DOHH2 (cell line): Measurements from ENCODE around the gene TMEM41B.

ENCODE experiments used
- H3F3A ChIP-seq: fragments of 200-600 bp; sonication (generic), shearing (Covaris generic); 2 replicates; pipeline ENCODE4 v1.6.0; 2016; ENCODE audit warnings: antibody characterized with exemption, mild to moderate bottlenecking; ENCODE audit not compliant: control insufficient read depth, insufficient read depth
- H3K27ac ChIP-seq: fragments of 200-600 bp; sonication (generic); 2 replicates; pipeline ENCODE4 v1.5.1; 2014; ENCODE audit warnings: low read depth, mild to moderate bottlenecking, low read length, moderate library complexity
- H3K27me3 ChIP-seq: fragments of 200-600 bp; sonication (generic); 2 replicates; pipeline ENCODE4 v1.6.1; 2014; ENCODE audit warnings: mild to moderate bottlenecking, low read length, mixed read lengths; ENCODE audit not compliant: control insufficient read depth
- H3K36me3 ChIP-seq: fragments of 200-600 bp; sonication (generic); 2 replicates; pipeline ENCODE4 v1.6.1; 2014; ENCODE audit warnings: mild to moderate bottlenecking, low read length, moderate library complexity, mixed read lengths; ENCODE audit not compliant: control insufficient read depth
- H3K4me1 ChIP-seq: fragments of 200-600 bp; sonication (generic); 2 replicates; pipeline ENCODE4 v1.6.1; 2014; ENCODE audit warnings: mild to moderate bottlenecking, low read length, mixed read lengths; ENCODE audit not compliant: control insufficient read depth
- H3K4me2 ChIP-seq: fragments of 200-600 bp; sonication (generic); 2 replicates; pipeline ENCODE4 v1.6.0; 2014; ENCODE audit warnings: mild to moderate bottlenecking, low read length, moderate library complexity
- H3K4me3 ChIP-seq: fragments of 200-600 bp; sonication (generic); 2 replicates; pipeline ENCODE4 v1.5.1; 2014; ENCODE audit warnings: mild to moderate bottlenecking, low read length, mixed read lengths
- H3K79me2 ChIP-seq: fragments of 200-600 bp; sonication (generic); 2 replicates; pipeline ENCODE4 v1.6.1; 2014; ENCODE audit warnings: mild to moderate bottlenecking, low read length, mixed read lengths; ENCODE audit not compliant: control insufficient read depth
- H3K9me2 ChIP-seq: fragments of 200-600 bp; sonication (generic); replicated peaks from 2 replicates; pipeline ENCODE4 v1.6.1; 2014; ENCODE audit warnings: mild to moderate bottlenecking, low read length, mixed read lengths; ENCODE audit not compliant: control insufficient read depth
- H3K9me3 ChIP-seq: fragments of 200-600 bp; sonication (generic); 2 replicates; pipeline ENCODE4 v1.6.1; 2014; ENCODE audit warnings: antibody characterized with exemption, low read length, mixed read lengths; ENCODE audit not compliant: control insufficient read depth, insufficient read depth
- H4K20me1 ChIP-seq: fragments of 200-600 bp; sonication (generic); 2 replicates; pipeline ENCODE4 v1.6.0; 2014; ENCODE audit warnings: low read depth, mild to moderate bottlenecking, antibody characterized with exemption, low read length, moderate library complexity; ENCODE audit not compliant: control insufficient read depth, insufficient read depth
- CTCF ChIP-seq: fragments of 200-600 bp; sonication (generic); IDR thresholded peaks from one replicate; pipeline ENCODE4 v1.5.1; 2014; ENCODE audit warnings: antibody characterized with exemption, mild to moderate bottlenecking, low read depth, low read length; ENCODE audit not compliant: poor library complexity, severe bottlenecking
- EZH2phosphoT487 ChIP-seq: fragments of 200-600 bp; sonication (generic); IDR thresholded peaks from 2 replicates; pipeline ENCODE4 v1.6.1; 2017; ENCODE audit warnings: borderline replicate concordance, mild to moderate bottlenecking, antibody characterized with exemption, low read length, moderate library complexity, mixed read lengths

The TMEM41B gene

GRCh38 chr11:9274499-9275258 lies 39.7 kb downstream of the TMEM41B start:
- no peaks in the 10 kb centered on the region; the same call in none of the 2 replicates for H3K4me1 ChIP-seq
- no peaks in the 10 kb centered on the region for H3F3A ChIP-seq
- no peak overlapping the region for H3K4me2 ChIP-seq
- no peak for TF ChIP-seq CTCF
- no peak for TF ChIP-seq EZH2phosphoT487
- H3K36me3 ChIP-seq = no peaks in the 10 kb centered on the region
- no peaks in the 10 kb centered on the region for H3K9me3 ChIP-seq
- no peak overlapping the region for H3K27ac ChIP-seq
- no peaks in the 10 kb centered on the region for H3K79me2 ChIP-seq
- no peaks in the 10 kb centered on the region for H3K9me2 ChIP-seq
- peaks cover 3% of the 10 kb centered on the region; the same call in 1 of the 2 replicates for H3K27me3 ChIP-seq
- H4K20me1 ChIP-seq = no peaks in the 10 kb centered on the region
- H3K4me3 ChIP-seq = no peak overlapping the region

- H3K9me3 ChIP-seq = no peaks in the 10 kb centered on the region
- H3F3A ChIP-seq = no peaks in the 10 kb centered on the region
- peaks cover 6% of the 10 kb centered on the region; the same call in 1 of the 2 replicates for H3K27me3 ChIP-seq
- H3K9me2 ChIP-seq = no peaks in the 10 kb centered on the region
- no peaks in the 10 kb centered on the region for H3K79me2 ChIP-seq
- no peak for TF ChIP-seq EZH2phosphoT487
- TF ChIP-seq CTCF = no peak
- H3K4me3 ChIP-seq = no peak overlapping the region
- no peaks in the 10 kb centered on the region for H4K20me1 ChIP-seq
- H3K36me3 ChIP-seq = no peaks in the 10 kb centered on the region
- no peak overlapping the region for H3K27ac ChIP-seq
- H3K4me2 ChIP-seq = no peak overlapping the region
- no peaks in the 10 kb centered on the region; the same call in none of the 2 replicates for H3K4me1 ChIP-seq
These were observed 40.7 kb downstream of the TMEM41B start for GRCh38 chr11:9273376-9274336.

- Histone ChIP-seq H3K27ac (no peak overlapping the region), H3K27me3 (peaks cover 32% of the 10 kb centered on the region), H3F3A (no peaks in the 10 kb centered on the region), H3K36me3 (no peaks in the 10 kb centered on the region), H3K4me2 (no peak overlapping the region), H3K9me3 (no peaks in the 10 kb centered on the region), H3K4me3 (no peak overlapping the region), H3K4me1 (peaks cover 5% of the 10 kb centered on the region), H3K9me2 (no peaks in the 10 kb centered on the region), H3K79me2 (no peaks in the 10 kb centered on the region; the same call in 1 of the 2 replicates), H4K20me1 (no peaks in the 10 kb centered on the region)
- TF ChIP-seq EZH2phosphoT487 = no peak
- no peak for TF ChIP-seq CTCF
These were observed 44.8 kb downstream of the TMEM41B start for GRCh38 chr11:9269492-9270013.
